HG03558 (cell line): ENCODE results near the gene CFAP57.

Source experiments
- ATAC-seq: cut with Tn5 transposase; IDR thresholded peaks from one replicate; pipeline ENCODE4 v1.9.1; 2021; ENCODE audit warnings: moderate number of reproducible peaks; ENCODE audit not compliant: unreplicated experiment; ENCODE audit errors: extremely low read depth

The CFAP57 gene

DNA sequence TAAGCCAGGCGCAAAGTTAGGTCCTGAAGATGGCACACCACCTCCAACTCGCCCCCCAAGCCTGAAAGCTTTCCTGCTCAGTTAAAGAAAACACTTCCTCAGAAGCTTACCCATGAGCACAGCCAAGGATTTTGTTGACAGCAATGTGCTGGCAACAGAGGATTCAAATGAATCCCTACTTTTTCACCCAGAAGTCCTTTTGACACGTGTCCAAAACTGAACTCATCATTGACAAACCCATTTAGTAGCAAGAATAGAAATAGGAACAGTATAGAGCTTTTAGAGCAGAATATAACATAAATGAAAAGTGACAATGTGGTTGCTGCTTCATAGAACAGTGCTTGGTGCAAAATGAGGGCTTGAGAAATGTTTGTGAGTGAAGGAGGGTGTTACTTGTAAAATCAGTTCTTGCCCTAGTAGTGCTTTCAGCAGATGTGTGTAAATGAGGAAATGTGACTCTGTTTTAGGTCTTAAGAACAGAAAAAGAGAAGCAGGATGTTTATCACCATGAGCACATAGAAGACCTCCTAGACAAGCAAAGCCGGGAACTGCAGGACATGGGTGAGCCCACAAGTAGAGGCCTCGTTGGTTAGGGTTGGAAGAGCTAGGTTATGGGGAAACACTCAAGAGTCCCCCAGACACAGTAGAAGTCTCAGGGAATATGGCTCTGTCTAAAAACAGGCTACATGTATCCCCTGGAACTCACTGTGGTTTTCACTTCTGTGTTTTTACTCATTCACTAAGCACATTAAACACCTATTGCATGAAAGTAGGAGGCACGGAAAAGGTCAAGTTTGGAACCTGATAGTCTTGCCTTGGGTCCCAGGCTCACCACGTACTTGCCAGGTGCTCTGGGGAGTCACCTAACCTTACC is 49.0 kb downstream of the CFAP57 start:
- ATAC-seq = no peak

DNA sequence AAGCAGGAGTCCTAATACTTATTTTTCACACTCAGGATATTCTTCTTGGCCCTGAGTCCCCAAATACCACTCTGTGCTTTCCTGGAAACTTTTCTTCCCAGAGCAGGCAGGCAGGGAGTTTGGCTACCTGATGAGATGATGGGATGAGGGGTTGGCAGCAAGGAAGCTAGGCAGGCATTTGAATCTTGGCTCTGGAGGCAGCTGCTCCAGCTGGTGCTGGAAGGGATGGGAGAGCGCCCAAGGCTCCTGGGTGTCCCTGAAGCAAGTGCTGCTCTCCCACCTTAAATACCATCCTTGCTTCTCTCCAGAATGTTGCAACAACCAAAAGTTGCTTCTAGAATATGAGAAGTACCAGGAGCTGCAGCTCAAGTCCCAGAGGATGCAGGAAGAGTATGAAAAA is 49.7 kb downstream of the CFAP57 start:
- no peak for ATAC-seq

DNA sequence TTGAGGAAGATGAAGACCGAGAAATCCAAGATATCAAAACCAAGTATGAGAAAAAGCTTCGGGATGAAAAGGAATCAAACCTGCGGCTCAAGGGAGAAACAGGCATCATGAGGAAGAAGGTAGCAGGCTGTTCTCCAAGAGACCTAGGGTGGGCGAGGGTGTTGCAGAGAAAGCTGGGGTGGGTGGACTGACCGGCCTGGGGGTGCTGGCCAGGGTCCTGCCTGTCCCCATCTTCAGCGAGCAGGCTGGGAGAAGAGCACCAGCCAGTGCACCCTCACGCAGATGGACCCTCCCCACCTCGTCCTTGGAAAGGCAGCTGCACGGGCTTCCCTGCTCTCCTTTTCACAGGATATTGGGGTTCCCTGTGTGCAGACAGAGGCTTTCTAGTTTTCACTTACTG is 50.7 kb downstream of the CFAP57 start:
- ATAC-seq = no peak

GRCh38 chr1:43225168-43225567 is 53.0 kb downstream of the CFAP57 start:
- no peak for ATAC-seq

DNA sequence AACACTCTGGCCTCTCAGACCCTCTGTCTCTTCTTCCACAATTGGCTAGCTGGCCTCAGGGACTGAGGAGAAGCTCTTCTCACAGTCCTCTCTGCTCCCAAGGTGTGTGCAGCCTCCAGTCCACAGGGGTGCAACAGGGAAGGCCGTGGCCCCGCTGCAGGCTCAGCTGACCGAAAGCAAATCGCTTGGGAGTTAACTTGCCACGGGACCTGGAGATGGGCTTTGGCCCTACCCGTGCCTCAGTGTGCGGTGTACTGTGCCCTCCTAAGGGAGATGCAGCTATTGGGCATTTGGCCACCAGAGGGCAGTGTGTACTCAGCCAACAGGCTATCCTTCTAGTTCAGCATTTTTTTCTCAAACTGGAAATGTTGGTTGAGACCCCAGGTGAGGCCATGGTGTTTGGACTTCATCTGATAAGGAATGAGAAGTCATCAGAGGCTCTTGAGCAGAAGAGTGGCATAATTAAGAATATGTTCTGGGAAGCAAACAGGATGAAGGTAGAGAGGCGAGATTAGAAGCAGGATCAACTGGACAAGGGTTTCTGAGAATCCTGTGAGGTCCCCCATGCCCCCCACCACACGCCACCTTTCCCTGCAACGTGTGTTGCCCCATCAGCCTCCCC is 55.1 kb downstream of the CFAP57 start:
- ATAC-seq = no peak

- ATAC-seq = no peak
Measured at GRCh38 chr1:43229826-43230780, 58.0 kb downstream of the CFAP57 start.

- ATAC-seq = no peak
Measured at GRCh38 chr1:43232074-43232473, 59.9 kb downstream of the CFAP57 start.

- no peak for ATAC-seq
Measured at GRCh38 chr1:43232482-43232881, 60.4 kb downstream of the CFAP57 start.

GRCh38 chr1:43233631-43234030 is 61.5 kb downstream of the CFAP57 start:
- no peak for ATAC-seq

GRCh38 chr1:43234267-43234666 is 62.1 kb downstream of the CFAP57 start:
- ATAC-seq = no peak

DNA sequence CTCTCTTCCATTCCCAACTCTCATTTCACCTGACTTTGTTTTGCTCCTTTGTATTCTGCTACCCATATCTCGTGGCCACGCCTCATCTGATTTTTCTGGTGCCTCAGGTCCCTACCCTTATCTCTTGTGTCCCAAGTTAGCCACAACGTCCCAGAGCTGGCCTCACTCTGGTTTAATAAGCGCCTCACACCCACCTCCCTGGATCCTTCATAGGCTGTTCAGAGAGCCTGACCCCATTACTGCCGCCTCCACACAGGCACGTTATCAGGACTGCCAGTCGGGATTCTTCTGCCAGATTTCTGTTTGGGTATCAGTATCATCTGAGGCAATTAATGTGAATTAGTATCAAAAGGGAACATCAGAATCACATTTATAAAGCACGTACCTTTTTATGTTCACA is 62.9 kb downstream of the CFAP57 start:
- no peak for ATAC-seq

GRCh38 chr1:43235451-43236121 is 63.5 kb downstream of the CFAP57 start:
- ATAC-seq = no peak

DNA sequence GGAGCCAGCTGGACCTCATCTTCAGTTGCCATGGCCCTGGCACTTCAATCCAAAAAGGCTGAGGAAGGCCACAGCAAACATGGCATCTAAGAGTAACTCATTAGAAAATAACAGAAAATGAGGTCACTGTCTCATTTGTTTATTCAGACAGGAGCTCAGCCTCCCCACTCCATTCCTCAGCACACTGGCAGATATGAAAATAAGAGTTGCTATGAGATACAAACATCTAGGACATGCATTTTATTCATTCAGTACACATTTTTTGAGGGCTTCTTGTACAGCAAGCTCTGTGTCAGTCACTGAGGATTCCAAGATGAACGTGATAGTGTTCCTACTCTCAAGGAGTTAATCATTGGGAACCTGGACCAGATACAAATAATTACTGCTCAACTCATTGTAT is 65.0 kb downstream of the CFAP57 start:
- no peak for ATAC-seq

DNA sequence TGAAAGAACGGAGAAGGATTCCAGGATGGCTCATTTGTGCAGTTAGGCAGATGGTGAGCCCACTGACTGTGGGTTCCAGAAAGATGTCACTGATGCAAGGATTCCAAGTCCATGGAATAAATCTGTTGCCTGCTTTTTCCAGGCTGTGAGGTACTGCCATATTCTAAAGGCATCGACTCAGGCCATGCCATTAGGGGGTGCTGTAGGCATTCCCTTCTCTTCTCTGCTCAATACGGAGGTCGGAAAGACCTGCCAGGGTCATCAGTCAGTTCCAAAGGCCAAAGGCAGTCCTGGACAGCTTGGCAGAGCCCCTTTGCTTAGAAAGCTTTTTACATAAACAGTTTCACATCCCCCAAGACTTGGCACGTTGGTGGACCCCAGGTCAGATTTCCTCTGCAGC is 66.0 kb downstream of the CFAP57 start:
- ATAC-seq = no peak

DNA sequence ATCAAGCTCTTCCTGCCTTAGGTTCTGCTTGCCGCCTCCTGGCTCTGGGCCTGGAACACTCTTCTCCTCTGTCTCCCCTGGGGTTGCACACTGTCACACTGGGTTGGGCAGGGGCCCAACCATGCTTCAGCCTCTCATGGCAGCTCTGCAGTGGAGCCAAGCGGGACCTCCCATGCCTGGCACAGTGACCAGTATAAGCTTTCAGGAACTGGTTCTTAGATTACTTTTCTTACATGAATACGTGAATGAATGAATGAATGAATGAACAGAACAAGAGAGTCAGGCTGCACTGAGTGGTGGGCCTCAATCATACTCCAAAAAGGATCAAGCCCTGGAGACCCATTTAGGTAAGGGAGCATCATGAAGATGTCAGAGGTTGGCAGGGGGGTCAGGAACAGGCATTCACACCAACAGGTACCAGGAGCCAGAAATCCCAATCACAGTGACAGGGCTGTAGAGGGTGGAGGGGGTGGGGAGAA is 66.9 kb downstream of the CFAP57 start:
- no peak for ATAC-seq

GRCh38 chr1:43239484-43239883 is 67.4 kb downstream of the CFAP57 start:
- ATAC-seq = no peak

DNA sequence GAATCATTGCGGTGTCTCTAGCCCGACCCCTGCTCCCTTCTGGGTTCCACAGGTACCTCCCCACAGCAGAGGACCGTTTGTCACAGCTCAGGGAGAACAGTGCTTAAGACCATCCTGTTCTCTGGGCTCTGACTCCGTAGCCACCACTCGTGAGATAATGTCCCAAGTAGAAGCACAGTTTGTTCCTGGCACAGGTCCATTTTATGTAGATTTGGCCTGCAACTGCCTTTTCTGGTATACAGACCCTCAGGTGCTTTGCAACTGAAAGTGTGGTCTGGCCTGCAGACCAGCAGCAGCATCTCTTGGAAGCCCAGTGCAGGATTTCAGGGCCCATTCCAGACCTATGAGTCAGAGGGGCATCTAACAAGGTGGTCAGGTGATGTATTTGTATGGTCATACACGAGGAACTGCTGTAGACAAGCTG is 69.3 kb downstream of the CFAP57 start:
- ATAC-seq = no peak

DNA sequence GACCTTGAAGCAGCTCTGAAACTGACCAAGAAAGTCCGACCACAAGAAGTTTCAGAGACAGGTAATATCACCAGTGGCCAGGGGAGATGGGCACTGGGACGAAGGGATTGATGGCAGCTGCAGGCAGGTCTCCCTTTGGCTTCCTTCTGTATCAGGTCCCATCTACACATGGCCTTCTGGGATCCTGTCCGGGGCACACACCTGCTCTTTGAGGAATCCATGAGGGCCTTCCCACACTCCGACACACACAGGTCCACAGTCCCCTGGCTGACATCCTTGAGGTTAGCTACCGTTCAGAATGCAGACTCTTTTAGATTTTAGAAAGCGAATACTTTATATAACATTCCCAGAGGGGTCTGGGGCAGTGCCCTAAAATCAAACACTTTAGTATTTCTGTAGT is 71.2 kb downstream of the CFAP57 start:
- ATAC-seq = no peak

- ATAC-seq = no peak
Measured at GRCh38 chr1:43246466-43247213, 74.5 kb downstream of the CFAP57 start.
